T-helper 1 cell treated with Interleukin-12 subunit alpha and Interleukin-12 subunit beta and Interleukin-4 antibody, amounts not matched to agents 30 ng/mL and 1 ng/mL, for 36 hours (primary cell): ENCODE results near the gene SRRM2. TPM values are rescaled to one million over a fixed set of nuclear protein-coding genes. Genes with fewer than 3 reads are reported as not detected.

Experiments
- intact Hi-C: fragments of 100-400 bp; cut with micrococcal nuclease; formaldehyde crosslinking; loops from one replicate; pipeline ENCODE4 v1.15.1; 2024
- total RNA-seq: library from RNA; stranded (reverse); gene quantifications from 2 replicates; pipeline ENCODE4 v1.2.3, GENCODE V29; 2022

Gene SRRM2
- total RNA-seq, 1 donor from 2014 or later, result 552 TPM

- intact Hi-C loops, result loop anchor here (10.0 kb wide), 1 partner anchor 570 kb away; the partner anchor contains the start of gene MLST8
Observed at GRCh38 chr16:2774161-2774891, 21.9 kb downstream of the SRRM2 start.

DNA sequence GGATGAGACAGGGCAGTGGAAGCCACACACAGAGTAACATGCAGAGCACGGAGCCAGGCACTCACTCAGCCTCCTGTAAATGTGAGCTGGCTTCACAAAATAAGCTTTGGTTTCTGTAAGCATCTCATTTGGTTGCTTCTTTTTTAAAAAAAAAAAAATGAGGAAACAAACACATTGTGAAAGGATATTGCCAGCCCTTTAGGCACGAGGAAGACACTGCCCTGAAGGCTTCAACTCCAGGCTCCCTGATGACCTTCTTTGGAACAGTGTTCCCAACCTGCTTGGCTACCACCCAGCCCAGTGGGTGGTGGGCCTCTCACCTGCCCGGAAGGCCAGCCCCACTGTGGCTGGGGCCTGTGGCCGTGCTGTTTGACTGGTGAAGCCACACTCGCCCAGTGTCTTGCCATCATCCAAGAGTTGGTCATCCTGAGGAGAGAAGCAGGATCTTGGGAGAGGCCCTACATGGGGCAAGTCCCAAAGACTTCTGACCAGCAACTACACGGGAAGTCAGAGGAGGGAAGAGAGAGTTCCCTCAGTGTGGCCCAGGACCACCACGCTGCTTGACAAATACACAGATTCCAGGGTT, 22.8 kb downstream of the SRRM2 start:
- intact Hi-C loops, result loop anchor here (5.0 to 10.0 kb wide), 3 partner anchors 93 to 570 kb away; partner anchors contain the start of genes FLYWCH1, KCTD5 and MLST8

- intact Hi-C loops, result loop anchor here (2.0 to 10.0 kb wide), 4 partner anchors 94 to 571 kb away; partner anchors contain the start of genes E4F1, FLYWCH1, KCTD5 and MLST8
Observed at GRCh38 chr16:2775765-2776499, 23.5 kb downstream of the SRRM2 start.

DNA sequence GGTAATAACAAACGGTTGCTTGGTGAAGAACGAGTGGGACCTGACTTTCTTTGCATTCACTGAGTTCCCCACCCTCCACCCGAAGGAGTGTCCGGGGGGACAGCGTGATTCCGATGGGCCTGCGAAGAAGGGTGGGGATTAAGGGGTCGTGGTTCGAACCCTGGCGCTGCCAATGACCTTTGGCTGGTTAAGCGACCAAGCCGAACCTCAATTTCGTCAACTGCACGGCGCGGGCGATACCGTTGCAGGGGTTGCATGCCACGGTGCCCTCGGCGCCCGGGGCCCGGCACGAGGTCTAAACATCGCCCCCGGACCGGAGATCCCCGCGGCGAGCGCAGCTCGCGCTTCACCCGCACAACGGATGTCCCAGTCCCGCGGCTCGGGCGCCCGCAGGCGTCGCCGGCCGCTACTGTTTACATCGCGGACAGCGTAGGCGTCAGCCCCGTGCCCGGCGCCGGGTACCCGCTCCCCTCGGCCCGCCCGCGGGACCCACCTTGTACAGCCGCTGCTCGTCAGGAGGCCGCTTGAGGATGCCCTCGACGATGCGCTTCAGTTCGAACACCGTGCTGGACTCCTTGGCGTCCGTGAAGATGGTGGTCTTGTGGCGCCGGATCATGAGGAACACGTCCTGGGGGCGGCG, 24.2 kb downstream of the SRRM2 start:
- intact Hi-C loops, result loop anchor here (1.0 to 10.0 kb wide), 7 partner anchors 24 to 572 kb away; partner anchors contain the start of genes E4F1, FLYWCH1, KCTD5 and MLST8

DNA sequence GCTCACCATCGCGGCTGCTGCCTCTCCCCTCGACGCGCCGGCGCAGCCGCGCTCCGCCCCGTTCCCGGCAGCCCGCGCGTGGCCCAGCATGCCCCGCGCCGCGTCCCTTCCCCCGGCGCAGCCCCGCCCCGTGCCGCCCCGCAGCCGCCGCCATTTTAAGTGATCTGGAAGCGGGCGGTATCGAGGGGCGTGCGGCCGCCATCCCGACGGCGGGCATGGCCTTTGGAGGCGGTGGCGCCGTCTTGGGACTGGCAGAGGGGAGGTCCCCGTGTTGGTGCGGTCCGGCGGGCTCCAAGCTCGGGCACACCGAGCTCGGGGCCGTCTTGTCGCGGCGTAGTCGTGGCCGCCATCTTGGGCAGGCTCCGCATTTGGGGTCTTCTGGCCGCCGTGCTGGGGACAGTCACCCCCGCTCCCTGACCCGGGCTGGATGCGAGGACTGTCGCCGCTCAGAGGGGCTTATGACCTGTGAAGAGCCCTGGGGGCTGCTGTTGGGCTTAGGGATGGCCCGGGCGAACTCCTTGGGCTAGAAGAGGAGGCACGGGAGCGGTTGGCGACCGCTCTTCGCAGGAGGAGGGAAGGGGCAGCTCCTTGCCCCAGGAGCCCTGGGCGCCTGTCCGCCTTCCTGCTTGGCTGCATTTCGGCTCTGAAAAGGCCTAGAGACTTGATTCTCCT, 24.9 kb downstream of the SRRM2 start, which contains the start of gene ELOB:
ELOB (minus strand) TSS at position 50 of the 672 bp plus-strand sequence; CDS start at position 9, 41 bp downstream.
- intact Hi-C loops, result loop anchor here (1.0 to 10.0 kb wide), 7 partner anchors 25 to 573 kb away; partner anchors contain the start of genes E4F1, FLYWCH1, KCTD5 and MLST8

GRCh38 chr16:2777903-2778629, 25.6 kb downstream of the SRRM2 start:
- intact Hi-C loops, result loop anchor here (1.0 to 10.0 kb wide), 7 partner anchors 26 to 573 kb away; partner anchors contain the start of genes E4F1, FLYWCH1, KCTD5 and MLST8

DNA sequence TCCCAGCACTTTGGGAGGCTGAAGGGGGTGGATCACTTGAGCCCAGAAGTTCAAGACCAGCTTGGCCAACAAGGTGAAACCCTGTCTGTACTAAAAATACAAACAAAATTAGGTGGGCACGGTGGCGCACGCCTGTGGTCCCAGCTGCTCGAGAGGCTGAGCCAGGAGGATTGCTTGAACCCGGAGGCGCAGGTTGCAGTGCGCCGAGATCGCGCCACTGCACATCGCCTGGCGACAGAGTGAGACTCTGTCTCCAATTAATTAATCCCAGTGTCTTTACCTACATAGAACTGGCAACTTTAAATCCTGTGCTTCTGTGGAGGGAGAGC, 26.2 kb downstream of the SRRM2 start:
- intact Hi-C loops, result loop anchor here (5.0 to 10.0 kb wide), 3 partner anchors 96 to 574 kb away; partner anchors contain the start of genes FLYWCH1, KCTD5 and MLST8

GRCh38 chr16:2779151-2779920, 26.9 kb downstream of the SRRM2 start:
- intact Hi-C loops, result loop anchor here (5.0 to 10.0 kb wide), 3 partner anchors 97 to 575 kb away; partner anchors contain the start of genes FLYWCH1, KCTD5 and MLST8

DNA sequence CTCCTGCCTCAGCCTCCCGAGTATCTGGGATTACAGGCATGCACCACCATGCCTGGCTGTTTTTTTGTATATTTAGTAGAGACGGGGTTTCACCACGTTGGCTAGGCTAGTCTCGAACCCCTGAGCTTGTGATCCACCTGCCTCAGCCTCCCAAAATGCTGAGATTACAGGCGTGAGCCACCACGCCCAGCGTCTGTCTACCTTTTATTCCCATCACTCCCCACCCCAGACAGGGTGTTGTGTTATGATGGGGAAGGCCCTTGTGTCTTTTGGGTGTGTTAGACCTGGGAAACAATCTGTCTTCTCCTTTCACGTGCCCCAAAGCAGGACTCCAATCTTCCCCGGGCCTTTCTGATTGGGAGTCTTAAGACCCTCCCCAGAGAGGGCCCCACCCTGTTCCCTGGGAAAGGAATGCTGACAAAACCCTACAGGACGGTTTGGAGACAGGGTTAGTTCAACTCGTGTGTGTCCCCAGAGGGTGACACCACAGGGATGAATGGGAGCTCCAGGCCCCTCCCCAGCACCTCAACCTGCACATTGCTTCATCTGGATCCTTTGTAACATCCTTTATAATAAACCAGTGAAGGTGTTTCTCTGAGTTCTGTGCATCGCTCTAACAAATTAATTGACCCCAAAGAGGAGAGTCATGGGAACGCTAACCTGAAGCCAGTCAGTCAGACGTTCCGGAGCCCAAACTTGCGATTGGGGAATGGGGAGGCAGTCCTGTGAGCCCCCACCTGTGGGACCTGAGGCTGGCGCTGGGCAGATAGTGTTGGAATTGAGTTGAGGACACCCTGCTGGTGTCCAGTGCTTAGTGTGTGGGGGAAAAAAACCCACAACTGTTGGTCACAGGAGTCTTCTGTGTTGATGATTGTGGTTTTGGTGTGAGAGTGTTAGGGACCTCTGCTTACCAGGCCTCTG, 27.8 kb downstream of the SRRM2 start:
- intact Hi-C loops, result loop anchor here (5.0 to 10.0 kb wide), 3 partner anchors 98 to 575 kb away; partner anchors contain the start of genes FLYWCH1, KCTD5 and MLST8

GRCh38 chr16:2782583-2783351, 30.3 kb downstream of the SRRM2 start:
- intact Hi-C loops, result no loop called here

- intact Hi-C loops, result no loop called here
Observed at GRCh38 chr16:2783581-2784357, 31.3 kb downstream of the SRRM2 start.

DNA sequence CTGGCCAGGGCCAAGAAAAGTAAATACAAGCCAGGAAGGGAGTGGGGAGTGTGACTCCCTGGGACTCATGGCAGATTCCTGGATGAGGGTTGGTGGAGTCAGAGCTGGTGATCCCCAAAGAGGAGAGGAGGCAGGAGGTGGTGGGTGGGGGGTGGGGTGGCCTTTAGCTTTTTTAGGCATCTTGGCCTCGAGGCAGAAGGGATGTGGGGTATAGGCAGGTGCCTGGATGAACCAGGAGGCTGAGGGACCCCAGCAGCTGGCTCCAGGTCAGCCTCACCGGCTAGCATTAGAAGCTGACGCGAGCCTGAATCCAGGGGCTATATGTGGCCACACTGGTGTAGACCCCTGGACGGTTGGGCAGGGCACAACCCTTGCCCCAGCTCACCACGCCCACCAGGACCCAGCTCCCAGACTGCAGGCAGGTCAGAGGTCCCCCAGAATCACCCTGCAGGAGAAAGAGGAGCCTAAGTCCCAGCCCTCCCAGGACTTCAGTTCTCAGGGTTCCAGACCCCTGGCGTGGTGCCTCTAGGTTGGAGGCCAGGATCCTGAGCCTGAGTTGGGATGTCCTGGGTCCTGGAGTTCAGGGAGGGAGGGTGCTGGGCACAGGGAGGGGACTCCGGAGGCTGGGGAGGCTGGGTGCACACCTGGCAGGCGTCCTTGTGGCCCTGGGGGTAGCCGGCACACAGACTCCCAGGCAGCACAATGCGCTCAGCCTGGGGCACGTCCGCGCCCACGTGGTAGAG, 32.1 kb downstream of the SRRM2 start:
- intact Hi-C loops, result no loop called here

GRCh38 chr16:2785101-2785991, 32.9 kb downstream of the SRRM2 start:
- intact Hi-C loops, result no loop called here

DNA sequence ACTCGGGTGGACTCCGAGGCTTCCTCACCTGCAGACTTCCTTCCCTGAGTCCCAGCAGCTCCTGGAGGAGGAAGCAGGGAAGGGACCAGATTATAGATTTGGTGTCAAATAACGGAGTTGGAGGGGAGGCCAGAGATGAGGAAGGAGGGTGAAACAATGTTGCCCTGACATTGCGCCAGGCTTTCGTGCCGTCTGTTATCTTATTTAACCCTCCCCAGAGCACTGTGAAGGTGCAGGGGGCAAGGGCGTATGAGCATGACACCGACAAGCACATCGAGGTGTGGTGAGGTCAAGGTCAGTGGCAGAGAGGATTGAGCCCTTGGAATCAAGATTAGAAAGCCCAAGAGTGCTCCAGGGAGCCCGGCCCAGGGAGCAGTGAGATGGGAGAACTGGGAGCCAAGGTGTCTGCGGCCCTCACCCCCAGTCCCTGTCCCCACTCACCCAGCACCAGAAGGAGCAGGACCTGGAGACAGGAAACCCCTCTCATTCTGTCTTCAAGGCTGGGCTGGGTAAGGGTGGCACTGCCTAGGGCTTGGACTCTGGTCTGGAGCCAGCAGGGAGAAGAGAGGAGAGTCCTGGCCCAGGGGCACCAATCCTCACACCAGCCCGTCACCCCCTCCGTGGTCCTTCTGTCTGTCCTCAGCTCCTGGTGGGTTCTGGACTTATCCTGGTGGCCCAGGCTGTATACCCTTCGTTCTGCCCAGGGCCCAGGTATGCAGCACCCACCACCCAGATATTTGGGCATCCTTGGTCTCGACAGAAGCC, 33.8 kb downstream of the SRRM2 start:
- intact Hi-C loops, result no loop called here
